Activated CD8-positive, alpha-beta memory T cell treated with anti-CD3 and anti-CD28 coated beads for 1 hour (primary cell): ENCODE data around the gene NCKAP1.
"Not testable (repeated sequence)": the region's sequence is repeated elsewhere in the genome, so short reads cannot be mapped to it uniquely, and the experiment has no call there.

Experiments used
- DNase-seq, 2 donors: peaks; one replicate each; pipeline ENCODE4 v3.0.0-alpha.2; 2020; ENCODE audit warnings: low read depth in 1 of 2; ENCODE audit errors: extremely low read depth in 1 of 2

The NCKAP1 gene

DNA sequence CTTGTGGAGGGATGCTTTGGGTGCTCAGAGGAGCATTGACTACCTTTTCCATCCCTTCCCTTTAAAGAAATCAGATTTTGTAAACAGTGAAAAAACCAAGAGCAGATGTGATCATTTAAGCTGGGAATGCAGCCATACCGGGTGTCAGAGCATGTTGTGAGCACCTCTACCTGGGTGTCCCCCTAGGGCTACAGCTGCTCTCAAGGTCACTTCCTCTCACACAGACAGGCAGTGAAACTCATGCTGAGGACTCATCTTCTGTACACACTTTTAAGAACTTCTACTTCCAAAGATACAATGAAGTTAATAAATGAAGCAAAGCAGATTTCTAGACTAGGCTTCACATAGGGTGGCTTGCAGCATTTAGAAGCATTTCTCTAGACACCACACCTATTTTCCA lies 123.4 kb downstream of the NCKAP1 start:
- DNase-seq, result no peak

DNA sequence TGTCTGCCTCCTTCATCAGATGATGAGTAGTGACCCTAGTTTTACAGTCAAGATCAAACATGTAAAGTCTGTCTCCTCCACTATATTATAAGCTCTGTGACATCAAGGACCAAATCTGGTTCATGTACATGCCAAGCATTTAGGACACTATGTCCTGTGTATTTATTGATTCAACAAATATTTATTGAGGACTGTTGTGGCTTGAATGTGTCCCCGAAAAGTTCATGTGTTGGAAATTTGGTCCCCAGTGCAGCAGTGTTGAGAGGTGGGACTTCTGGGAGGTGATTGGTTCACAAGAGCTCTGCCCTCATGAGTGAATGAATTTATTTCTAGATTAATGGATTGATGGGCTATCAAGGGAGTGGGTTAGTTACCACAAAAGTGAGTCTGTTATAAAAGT lies 125.2 kb downstream of the NCKAP1 start:
- DNase-seq, result no peak

DNA sequence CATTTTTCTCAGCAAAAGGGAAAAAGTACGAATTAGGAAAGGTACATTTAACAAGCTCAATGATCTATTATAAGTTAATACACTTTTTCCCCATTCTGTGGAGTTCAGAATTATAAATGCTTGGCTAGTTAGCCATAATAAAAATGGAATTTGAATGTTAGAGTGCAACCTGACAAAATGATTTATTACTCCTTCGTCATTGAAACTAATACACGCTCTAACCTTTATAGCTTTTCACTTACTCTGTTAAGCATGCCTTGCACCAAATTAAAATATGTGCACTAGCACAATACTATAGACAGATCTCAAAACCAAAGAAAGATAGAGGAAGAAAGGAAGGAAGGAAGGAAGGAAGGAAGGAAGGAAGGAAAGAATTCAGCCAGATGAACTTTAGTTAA lies 125.7 kb downstream of the NCKAP1 start:
- no peak for DNase-seq

DNA sequence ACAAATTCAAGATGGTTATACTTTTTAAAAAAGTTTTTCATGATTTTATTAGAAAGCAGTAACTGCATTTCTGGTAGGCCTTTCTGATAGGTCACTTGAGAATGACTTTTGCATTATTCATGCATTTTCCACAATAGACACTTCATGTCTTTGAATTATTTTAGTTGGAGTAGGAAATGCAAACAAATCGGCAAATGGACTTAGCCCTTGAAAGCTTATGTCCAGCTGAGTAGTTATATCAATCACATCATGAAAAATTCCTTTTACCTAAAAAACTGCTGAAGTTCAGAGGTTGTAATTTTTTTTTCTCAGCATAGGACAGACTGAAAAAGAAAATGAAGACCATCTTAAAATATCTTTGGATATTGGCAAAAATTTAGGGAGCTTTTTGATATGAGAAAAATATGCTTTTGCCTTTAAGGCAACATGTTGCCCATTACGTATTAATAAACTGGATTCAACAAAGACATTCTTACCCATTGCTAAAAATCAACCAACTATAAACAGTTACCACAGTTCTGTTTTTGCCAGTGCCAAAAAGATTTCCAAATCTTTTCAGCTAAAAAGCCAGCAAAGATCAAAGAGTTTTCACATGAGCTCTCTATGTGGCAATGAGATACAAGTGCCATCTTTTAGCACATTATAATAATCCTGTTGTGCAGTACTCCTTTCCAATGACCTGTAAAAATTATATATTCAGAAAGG lies 126.3 kb downstream of the NCKAP1 start:
- no peak for DNase-seq

DNA sequence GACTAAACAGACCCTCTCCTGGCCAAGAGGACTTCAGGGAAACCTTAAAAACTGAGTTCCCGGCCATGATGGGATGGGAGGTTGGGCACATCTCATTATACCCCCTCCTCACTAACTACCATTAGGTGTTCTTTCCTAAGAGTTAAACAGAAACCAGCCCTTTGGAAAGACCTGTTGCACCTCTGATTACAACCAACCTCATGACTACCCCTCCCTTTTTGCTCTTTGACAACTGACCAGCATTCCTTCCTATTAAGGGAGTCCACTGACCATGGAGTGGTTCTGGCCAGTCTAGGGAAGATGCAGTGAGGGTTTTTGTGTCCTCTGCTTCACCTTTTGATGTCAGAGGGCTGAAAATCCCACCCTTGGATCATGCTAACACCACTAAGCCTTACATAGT lies 127.3 kb downstream of the NCKAP1 start:
- DNase-seq, result no peak

DNA sequence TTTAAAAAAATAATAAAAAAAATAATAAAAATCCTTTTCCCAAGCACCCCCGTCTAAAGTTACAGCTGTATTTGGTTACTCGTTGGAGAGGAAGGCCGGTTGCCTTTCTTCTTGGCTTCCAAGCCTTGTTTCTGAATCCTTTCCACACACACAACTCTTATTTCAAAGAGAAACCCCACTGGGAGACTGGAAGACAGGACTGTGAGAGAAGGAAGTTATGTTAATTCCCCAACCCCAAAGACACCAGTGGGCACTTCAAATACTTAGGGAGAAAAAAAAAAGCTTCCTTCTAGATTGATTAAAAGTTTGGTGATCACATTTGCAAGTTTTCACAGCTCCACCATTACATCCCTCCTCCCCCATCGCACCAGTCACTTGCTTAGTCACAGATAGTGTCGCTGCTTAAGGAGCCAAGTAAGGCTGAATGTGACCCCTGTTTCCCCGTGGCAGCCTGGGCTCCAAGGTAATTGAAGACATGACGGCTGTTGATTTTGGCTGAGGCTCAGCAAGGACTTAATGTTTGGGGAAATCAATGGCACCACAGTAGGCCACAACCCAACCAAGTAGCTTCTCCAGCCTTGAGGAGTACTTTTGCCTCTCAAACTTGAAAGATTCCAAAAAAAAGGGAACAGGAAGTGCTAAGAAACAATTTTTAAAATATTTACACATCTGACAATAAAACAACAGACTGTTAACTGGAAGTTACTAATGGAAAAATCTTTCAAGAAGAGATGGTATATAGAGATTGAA lies 131.0 kb downstream of the NCKAP1 start:
- no peak for DNase-seq

DNA sequence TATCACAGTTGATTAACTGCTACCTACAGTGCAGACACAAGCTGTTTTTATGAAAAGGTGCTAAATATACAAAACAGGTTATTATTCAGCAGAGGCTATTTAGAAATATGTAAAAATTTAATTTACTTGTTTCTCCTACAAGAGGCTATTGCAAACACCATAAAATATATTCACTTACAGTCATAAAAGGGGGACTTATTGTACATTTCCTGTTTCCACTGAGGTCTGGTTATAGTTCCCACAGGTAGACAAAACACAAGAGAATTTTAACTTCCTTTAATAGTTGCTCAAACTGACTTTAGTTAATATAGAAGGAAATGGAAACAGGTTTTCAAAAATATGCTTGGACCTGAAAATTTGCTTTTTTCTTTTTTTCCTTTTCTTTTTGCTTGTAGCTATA lies 131.8 kb downstream of the NCKAP1 start:
- DNase-seq, result no peak

DNA sequence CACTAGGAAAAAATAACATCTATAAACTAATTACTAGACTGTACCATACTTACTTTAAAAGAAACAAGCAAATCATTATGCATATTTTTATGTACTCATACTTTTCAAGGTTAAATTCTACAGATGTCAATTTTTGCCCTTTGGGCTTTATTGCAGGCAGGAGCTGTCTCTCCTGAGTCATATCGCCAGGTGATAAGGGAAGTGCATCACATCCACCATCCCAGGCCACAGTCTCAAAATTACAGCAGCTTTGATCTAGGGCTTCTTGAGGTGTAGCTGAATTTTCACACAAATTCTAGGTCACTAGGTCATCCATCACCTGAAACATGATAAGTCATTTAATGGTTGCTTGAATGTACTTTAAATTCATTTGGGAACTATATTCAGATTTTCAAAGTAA lies 133.4 kb downstream of the NCKAP1 start:
- no peak for DNase-seq

DNA sequence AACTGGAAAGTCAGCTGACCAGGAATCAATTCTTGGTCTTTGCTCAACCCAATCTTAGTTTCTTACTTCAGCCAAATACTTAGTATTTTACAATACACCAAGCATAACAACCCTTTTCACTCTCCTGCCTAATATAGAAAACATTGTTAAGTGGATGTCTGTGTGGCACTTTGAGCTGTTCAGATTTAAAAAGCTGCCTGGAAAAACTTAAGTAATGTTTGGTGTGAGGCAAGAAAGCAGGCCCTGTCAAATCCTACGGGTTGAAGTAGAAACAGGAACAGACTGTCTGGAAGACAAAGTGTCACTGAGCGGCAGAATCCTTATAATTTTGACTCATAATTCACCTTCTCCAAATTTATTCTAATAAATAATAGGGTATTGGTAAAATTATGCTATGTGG lies 134.7 kb downstream of the NCKAP1 start:
- DNase-seq, result no peak

DNA sequence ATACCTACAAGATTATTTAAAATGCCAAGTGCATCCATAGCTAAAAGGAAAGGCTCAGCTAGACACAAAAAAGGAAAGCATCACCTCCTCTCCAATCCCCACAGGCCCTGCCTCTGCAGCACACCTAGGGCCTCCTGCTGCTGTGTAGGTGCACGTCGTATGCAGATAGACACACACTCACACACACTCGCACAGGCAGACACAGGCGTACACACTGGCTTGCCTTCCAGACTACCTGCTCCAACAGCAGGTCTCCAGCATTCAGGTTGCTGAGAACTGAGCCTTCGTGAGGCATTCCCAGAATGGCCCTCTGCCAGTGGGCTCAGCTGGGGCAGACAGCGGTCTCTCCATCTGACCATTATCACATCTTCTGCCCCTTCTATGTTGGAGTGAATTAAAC lies 136.5 kb downstream of the NCKAP1 start:
- DNase-seq, result no peak

DNA sequence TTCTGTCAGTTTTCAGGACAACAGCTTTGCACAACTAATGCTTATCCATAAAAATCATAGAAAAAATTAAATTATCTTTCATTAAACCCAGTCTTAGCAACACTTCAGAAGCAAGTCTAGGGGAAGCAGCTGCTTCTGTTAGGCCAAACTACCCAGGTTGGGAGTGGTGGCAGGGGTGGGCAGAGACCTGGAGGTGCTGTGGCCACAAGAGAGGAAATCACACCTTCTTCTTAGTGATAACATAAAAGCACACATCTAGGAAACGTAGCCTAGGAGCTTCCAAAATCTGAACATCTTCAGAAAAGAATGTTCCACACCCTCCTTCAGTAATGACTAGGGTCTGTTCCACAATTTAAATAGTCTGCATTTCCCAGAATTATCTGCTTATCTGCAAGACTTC lies 139.5 kb downstream of the NCKAP1 start:
- DNase-seq, result no peak

DNA sequence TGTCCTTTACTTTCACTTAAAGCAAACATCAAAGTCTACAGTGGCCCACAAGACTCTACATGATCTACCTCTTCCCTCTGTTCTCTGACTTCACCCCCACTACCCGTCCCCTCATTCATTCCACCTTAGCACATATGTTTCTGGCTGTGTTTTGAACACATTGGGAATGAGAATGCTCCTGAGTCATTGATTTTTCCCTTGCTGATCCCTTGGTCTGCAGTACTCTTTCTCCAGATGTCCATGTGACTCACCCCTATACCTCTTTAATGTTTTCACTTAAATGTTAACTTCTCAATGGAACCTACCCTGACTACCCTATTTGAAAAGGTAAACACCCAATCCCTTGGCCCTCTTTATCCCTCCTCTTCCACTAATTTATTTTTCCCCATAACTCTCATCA lies 141.1 kb downstream of the NCKAP1 start:
- no peak for DNase-seq

DNA sequence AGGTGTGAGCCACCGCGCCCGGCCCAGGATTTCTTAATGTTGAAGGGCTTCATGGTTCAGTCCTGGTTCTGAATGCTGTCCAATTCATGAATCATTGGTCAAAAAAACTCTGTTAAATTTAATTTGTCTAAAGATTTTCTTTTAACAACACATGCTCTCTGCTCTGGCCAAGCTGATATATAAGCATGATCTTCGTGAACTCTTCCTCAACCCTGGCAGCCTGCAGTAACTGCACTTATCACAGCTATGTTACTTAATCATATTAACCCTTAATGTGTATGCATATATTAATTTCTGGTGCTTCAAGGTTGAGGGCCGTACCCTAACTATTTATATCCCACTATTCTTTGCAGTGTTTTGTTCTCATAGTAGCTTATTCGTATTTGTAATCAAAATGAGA lies 142.5 kb downstream of the NCKAP1 start:
- no peak for DNase-seq

DNA sequence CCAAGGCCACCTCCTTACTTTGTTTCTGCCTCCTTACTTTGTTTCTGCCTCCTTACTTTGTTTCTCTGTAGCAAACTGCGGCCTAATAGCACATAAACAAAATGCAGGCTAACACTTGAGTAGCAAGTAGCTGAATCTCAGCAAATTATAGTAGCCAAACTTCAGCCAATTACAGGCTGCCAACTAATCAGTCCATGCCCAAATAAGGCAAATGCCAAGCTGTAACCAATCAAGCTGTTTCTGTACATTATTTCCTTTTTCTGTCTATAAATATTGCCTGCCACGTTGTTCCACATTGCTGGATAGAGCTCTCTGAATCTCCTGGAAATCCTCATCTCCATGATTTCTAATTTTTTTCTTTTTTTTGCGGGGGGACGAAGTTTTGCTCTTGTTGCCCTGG lies 143.1 kb downstream of the NCKAP1 start:
- DNase-seq, result no peak

DNA sequence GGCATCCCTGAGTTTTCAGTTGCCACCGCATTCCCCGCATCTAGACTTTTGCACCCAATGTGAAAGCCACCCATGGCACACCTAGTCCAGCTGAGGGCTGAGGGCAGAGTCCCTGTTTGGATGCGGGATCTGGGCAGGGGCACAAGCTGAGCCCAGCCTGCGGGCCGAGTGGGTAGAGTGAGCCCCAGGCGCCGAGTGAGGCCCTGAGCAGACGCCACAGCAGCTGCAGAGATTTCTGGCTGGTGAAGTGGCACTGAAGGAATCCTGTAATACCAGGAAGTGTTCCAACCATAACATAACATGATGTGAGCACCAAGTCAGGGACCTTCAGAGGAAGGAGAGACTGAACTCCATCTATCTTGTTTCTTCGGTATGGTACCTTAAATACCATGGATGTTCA lies 144.1 kb downstream of the NCKAP1 start:
- no peak for DNase-seq

DNA sequence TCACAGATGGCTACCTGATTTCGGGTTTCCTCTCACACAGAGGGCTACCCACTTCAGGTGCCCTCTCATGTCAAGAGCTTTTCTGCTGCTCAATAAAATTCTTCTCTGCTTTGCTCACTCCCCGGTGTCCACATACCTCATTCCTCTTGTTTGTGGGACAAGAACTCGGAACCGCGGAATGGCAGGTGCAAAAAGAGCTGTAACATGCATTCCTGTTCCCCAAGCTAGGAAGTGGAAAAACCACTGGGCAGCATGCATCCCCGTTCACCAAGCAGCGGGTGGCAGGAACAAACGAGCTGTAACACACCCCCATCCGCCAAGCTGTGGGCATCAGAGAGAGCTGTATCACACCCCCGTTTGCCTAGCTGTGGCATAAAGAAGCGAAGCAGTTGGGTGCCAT lies 144.6 kb downstream of the NCKAP1 start:
- DNase-seq, result no peak

DNA sequence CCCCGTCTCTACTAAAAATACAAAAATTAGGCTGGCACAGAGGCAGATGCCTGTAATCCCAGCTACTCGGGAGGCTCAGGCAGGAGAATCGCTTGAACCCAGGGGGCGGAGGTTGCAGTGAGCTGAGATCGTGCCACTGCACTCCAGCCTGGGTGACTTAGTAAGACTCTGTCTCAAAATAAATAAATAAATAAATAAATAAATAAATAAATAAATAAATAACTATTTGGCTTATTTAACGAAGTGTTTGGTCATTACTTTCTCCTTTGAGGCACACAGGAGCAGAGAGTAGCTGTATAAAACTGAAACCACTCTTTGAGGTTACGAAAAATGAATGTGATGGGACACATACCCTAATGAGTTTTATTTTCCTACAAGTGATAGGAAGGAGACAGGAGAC lies 145.2 kb downstream of the NCKAP1 start:
- DNase-seq, result not testable (repeated sequence)

DNA sequence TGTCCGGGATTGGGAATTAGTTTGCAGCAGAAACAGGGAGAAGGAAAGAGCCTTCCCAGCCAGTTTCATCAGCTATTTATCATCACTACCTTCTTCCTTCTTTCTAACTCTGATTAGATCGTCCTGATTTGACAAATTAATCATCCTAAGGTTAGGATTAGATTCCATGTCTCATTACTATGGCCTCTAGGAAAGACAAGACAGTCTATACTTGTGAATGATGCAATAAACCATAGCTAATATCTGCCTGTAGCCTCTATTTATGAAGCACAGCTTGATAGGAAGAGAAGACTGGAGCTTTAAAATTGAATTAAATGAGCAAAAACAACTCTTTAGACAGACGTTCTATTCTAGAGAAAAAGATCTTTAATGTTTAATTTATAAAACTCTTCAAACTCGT lies 146.6 kb downstream of the NCKAP1 start:
- DNase-seq, result no peak

DNA sequence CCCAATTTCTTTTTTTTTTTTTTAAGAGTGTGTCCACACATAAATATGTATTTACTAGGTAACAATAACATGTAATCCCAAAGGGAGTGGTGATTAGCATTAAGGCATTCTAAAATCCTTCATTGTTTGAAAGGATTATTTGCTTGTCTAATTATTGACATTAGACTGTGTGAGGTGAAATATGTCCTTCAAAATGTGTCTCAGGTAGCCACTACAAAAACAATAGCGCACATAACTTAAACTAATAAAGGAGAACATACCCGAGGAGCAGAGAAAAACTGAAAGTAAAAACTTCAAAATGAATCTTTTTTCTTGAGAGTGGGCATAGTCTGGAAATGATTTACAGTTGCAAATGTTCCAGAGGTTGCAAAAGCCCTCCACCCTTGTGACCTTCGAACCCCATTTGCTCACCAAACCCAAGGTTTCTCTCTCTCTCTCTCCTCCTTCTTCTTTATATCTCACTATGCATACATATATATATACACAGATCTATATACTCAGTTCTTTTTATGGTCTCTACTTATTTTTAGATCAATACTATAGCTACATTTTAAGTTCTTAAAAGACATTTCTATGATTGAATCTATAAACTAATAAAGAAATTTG lies 147.4 kb downstream of the NCKAP1 start:
- DNase-seq, result no peak

DNA sequence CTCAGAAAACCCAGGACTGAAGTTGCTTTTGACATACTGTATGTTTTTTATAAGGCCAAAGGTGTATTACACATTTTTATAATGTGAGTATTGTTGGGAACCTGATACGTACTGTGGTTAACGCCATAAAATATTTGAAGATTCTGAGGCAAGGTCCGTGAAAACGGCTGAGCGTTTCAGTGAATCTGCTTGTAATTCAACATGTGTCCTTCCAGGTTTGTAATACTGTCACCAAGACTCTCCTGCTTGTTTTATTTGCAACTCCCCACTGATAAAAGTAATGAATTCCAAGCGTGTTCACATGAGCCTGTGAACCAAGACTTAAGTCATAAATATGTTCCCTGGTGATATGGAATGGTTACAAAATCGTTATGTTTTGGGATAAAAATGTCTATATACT lies 148.0 kb downstream of the NCKAP1 start:
- DNase-seq, result no peak

DNA sequence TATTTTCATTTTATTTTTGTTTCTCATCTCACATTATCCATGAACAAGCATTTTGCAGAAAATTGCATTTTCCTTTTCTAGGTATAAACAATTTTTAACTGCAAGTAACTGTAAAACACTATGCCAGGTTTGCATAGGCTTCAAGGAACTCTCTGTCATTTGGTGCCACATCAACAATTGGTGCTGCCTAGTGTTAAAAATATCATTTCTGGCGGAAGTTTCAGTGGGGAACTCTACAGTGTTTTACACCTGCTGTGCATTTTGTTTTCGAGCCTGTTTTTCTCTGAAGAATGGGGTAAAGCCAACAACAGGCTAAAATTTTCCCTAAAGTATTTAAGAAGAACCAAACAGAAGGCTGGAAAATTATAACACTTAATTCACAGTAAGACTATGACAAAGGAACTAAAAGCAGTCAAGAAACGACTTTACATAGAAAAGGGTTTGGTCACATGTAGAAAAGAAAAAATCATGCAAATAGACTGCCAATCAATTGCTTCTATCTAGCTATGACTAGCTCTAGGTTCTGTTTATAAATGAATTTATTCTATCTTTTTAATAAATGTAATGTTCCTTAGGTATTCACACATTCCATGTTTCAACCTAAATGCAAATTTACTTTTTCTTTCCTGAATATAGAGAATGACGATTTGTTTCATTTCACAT lies 150.4 kb downstream of the NCKAP1 start:
- DNase-seq, result no peak

DNA sequence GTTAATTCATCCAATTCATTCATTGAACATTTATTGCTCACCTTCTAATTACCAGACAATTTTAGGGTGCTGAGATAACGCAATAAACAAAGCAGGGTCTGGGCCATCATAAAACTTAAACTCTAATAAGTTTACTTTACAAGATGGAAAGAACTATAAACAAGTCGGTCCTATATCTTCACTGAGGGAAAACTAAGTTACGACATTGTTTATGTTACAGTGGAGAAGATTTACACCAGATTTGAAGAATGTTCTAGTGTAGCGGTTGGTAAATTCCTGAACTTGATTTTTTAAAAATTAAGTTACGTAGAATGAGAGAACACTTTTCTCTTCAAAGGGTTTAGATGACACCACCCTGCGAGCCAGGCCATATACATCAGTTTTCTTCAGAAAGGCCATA lies 151.2 kb downstream of the NCKAP1 start:
- DNase-seq, result no peak
